HCT116 (cell line): ENCODE data around the gene TCF7L1.

Experiments used
- CEBPB ChIP-seq: IDR thresholded peaks from 2 replicates; pipeline ENCODE4 v1.6.1; 2012; ENCODE audit warnings: low read depth
- EGR1 ChIP-seq: IDR thresholded peaks from 2 replicates; pipeline ENCODE4 v1.6.1; 2012; ENCODE audit warnings: low read depth
- EZH2phosphoT487 ChIP-seq: fragments of 200-600 bp; IDR thresholded peaks from 2 replicates; pipeline ENCODE4 v1.6.1; 2018; ENCODE audit warnings: antibody characterized with exemption, borderline replicate concordance
- JUND ChIP-seq: IDR thresholded peaks from 2 replicates; pipeline ENCODE4 v1.6.1; 2012
- POLR2A ChIP-seq: IDR thresholded peaks from 2 replicates; pipeline ENCODE4 v1.7.0; 2011; ENCODE audit warnings: borderline replicate concordance; ENCODE audit not compliant: insufficient read depth, insufficient read length; ENCODE audit errors: extremely low read depth
- POLR2AphosphoS5 ChIP-seq: IDR thresholded peaks from 2 replicates; pipeline ENCODE4 v1.6.1; 2011; ENCODE audit warnings: mild to moderate bottlenecking, low read depth, low read length, moderate library complexity
- RAD21 ChIP-seq: IDR thresholded peaks from 2 replicates; pipeline ENCODE4 v1.6.1; 2012; ENCODE audit warnings: low read depth, mild to moderate bottlenecking
- TF ChIP-seq, protein P1 (sequence below), 3 experiments: fragments of 200-600 bp in 1 of 3; sonication (generic) in 1 of 3; IDR thresholded peaks in 2 of 3; conservative IDR thresholded peaks in 1 of 3; 2 replicates each; pipeline ENCODE4 v1.5.1; 2012 to 2017; ENCODE audit warnings: low read depth in 2 of 3, low read length in 2 of 3, antibody characterized with exemption in 1 of 3, borderline replicate concordance in 1 of 3, control low read depth in 1 of 3, mild to moderate bottlenecking in 1 of 3, mixed read lengths in 1 of 3, mixed run types in 1 of 3, moderate library complexity in 1 of 3; ENCODE audit not compliant: insufficient read depth in 1 of 3
- TF ChIP-seq, protein P2 (sequence below): IDR thresholded peaks from 2 replicates; pipeline ENCODE4 v1.6.1; 2012

DNA sequence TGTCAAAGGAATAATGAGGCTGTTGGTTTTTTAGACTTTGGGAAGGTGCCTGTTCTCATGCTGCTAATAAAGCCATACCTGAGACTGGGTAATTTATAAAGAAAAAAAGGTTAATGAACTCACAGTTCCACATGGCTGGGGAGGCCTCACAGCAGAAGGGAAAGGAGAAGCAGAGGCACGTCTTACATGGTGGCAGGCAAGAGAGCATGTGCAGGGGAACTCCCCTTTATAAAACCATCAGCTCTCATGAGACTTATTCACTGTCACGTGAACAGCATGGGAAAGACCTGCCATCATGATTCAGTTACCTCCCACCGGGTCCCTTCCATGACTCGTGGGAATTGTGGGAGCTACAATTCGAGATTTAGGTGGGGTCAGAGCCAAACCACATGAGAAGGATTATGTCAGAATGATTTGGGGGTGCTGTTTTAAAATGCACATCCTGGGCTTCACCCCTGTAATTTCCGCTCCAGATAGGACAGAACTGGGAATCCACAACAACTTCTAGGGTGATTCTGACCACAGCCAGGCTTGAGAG, 37.8 kb downstream of the TCF7L1 start:
- TF ChIP-seq, protein P1, sequence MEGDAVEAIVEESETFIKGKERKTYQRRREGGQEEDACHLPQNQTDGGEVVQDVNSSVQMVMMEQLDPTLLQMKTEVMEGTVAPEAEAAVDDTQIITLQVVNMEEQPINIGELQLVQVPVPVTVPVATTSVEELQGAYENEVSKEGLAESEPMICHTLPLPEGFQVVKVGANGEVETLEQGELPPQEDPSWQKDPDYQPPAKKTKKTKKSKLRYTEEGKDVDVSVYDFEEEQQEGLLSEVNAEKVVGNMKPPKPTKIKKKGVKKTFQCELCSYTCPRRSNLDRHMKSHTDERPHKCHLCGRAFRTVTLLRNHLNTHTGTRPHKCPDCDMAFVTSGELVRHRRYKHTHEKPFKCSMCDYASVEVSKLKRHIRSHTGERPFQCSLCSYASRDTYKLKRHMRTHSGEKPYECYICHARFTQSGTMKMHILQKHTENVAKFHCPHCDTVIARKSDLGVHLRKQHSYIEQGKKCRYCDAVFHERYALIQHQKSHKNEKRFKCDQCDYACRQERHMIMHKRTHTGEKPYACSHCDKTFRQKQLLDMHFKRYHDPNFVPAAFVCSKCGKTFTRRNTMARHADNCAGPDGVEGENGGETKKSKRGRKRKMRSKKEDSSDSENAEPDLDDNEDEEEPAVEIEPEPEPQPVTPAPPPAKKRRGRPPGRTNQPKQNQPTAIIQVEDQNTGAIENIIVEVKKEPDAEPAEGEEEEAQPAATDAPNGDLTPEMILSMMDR (IDR thresholded peaks at IDR 0.05 in 2 of 3, conservative IDR thresholded peaks at IDR 0.05 in 1 of 3; ENCODE audit: borderline replicate concordance in 1 of 3, insufficient read depth in 1 of 3, low read depth in 2 of 3, low read length in 2 of 3), result no peak
- no peak for TF ChIP-seq POLR2AphosphoS5
- TF ChIP-seq, protein P2, sequence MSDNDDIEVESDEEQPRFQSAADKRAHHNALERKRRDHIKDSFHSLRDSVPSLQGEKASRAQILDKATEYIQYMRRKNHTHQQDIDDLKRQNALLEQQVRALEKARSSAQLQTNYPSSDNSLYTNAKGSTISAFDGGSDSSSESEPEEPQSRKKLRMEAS, result no peak
- TF ChIP-seq RAD21, result no peak
- no peak for TF ChIP-seq POLR2A
- TF ChIP-seq EGR1, result no peak
- TF ChIP-seq CEBPB, result no peak
- no peak for TF ChIP-seq JUND
- no peak for TF ChIP-seq EZH2phosphoT487
